ENCODE data around the gene ZNF672.

ZNF672 gene

GRCh38 chr1:248852481-248853405, 14.7 kb downstream of the ZNF672 start:
- POLR2A ChIA-PET, result no interaction called here
- CTCF ChIA-PET, result no interaction called here
- TF ChIP-seq CTCF (IDR thresholded peaks at IDR 0.05; ENCODE audit: control extremely low read depth, extremely low read depth, low read depth, missing control alignments), result no peak
- no peak for DNase-seq (ENCODE audit: extremely low spot score)

DNA sequence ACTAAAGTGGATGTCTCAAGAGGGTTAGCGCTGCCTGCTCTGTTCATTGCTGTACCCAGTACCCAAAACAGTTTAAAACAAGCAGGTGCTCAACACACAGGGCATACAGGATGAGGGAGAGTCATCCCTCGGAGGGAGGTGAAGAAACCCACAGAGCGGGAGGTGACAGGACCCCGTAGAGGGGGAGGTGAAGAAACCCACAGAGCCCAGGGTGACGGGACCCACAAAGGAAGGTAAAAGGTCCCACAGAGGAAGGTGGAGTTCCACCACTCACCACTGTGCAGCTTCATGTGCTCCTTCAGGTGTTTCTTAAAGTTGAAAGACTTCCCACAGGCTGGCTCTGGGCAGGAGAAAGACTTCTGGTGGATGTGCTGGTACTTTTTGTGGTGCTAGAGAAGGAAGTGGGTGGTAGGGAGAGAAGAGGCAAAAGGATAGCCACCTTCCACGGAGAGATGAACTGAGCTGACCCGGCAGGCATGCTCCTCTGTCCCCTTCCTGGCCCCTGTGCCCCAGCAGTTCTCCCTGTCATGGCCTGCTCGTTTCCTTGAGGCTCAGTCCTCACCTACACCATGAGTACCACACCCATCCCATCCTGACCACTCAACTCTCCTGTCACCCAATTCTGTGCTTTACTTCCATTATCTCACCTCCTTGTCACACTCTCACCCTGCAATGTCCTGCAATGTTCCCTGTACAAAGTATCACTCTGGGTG, 15.8 kb downstream of the ZNF672 start:
- TF ChIP-seq CTCF (IDR thresholded peaks at IDR 0.05; ENCODE audit: control extremely low read depth, extremely low read depth, low read depth, missing control alignments), result no peak
- CTCF ChIA-PET, result interaction anchor here (1.0 to 1.5 kb wide), 2 partner anchors 10 to 11 kb away, joined by 3 to 4 read pairs; no protein-coding TSS in a partner anchor
- POLR2A ChIA-PET, result no interaction called here
- no peak for DNase-seq (ENCODE audit: extremely low spot score)

- ChIA-PET CTCF (interaction anchor here (1.7 to 4.6 kb wide), 2 partner anchors 14 to 27 kb away, joined by 7 to 48 read pairs; partner anchors contain the start of gene SH3BP5L), POLR2A (interaction anchor here (1.5 kb wide), 1 partner anchor 18 kb away, joined by 3 read pairs; the partner anchor contains the start of gene ZNF672)
- TF ChIP-seq CTCF (IDR thresholded peaks at IDR 0.05; ENCODE audit: control extremely low read depth, extremely low read depth, low read depth, missing control alignments), result no peak
- no peak for DNase-seq (ENCODE audit: extremely low spot score)
These were observed 17.6 kb downstream of the ZNF672 start for GRCh38 chr1:248855580-248855979.

DNA sequence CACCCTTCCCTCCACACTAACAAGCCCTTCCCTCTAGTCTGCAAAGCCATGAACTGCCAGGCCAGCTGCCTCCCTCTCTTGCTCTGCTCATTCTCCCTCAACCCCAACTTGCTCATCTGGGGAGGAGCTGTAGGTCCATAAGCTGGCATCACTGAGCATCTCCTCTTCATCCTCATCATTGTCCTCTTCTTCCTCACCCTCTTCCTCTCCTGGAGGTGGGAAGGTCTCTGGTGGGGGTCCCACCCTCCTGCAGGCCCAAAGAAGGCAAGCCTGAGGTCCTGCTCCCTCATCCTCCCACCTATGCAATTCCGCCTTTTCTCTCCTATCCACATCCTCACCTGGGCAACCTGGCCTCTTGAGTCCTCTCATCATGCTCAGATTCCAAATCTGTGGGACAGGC, 18.2 kb downstream of the ZNF672 start:
- DNase-seq (ENCODE audit: extremely low spot score), result no peak
- CTCF ChIA-PET, result interaction anchor here (1.1 to 4.6 kb wide), 3 partner anchors 14 to 28 kb away, joined by 5 to 48 read pairs (median 7); partner anchors contain the start of gene SH3BP5L
- TF ChIP-seq CTCF (IDR thresholded peaks at IDR 0.05; ENCODE audit: control extremely low read depth, extremely low read depth, low read depth, missing control alignments), result no peak
- POLR2A ChIA-PET, result interaction anchor here (1.5 kb wide), 1 partner anchor 18 kb away, joined by 3 read pairs; the partner anchor contains the start of gene ZNF672

DNA sequence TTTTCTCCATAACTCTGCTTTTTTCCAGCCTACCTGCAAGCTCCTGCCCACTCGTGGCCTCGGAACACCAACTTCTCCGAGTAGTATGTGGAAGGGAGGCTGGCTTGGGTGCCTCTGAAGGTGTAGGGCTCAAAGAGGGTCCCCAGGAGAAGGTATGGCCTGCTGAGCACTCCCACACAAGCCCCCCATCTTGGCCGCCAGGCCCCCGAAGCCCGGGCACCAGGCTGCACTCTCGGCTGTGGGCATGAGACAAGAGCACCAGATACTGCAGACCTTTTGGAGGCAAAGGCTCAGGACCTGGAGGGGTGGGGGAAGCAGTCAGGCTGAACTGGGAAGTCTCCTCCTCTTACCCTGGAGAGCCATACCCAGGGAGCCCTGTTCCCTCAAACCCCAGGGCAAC, 19.2 kb downstream of the ZNF672 start:
- POLR2A ChIA-PET, result no interaction called here
- no peak for DNase-seq (ENCODE audit: extremely low spot score)
- no peak for TF ChIP-seq CTCF (IDR thresholded peaks at IDR 0.05; ENCODE audit: control extremely low read depth, extremely low read depth, low read depth, missing control alignments)
- CTCF ChIA-PET, result interaction anchor here (1.1 to 4.6 kb wide), 3 partner anchors 15 to 29 kb away, joined by 5 to 48 read pairs (median 7); partner anchors contain the start of gene SH3BP5L

DNA sequence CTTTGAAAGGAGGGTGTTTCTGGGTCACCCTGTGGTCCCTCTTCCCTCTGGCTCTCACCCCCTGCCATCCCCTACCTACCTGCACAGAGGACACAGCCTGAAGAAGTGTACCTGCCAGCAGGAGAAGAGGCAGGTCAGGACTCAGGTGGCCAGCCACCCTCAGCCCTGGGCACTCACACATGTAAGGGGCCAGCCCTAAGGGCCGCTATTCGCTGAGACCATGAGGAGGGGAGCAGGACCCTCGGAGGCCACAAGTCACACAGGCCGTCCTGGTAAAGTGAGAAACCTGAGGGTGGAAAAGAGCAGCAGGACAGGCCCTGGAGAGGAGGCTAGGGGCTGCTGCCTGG, 19.7 kb downstream of the ZNF672 start:
- TF ChIP-seq CTCF (IDR thresholded peaks at IDR 0.05; ENCODE audit: control extremely low read depth, extremely low read depth, low read depth, missing control alignments), result no peak
- POLR2A ChIA-PET, result interaction anchor here (1.7 to 2.5 kb wide), 2 partner anchors 19 to 20 kb away, joined by 8 to 9 read pairs; partner anchors contain the start of gene ZNF672
- no peak for DNase-seq (ENCODE audit: extremely low spot score)
- CTCF ChIA-PET, result interaction anchor here (1.1 to 4.6 kb wide), 8 partner anchors 8 to 29 kb away, joined by 3 to 48 read pairs (median 10); partner anchors contain the start of genes SH3BP5L and ZNF672

Data from GM10248 (cell line).